Gastroesophageal sphincter (tissue), 3 donors: ENCODE results near the gene TRAF3.

Source experiments
- CTCF ChIP-seq, 4 experiments: fragments of 200-600 bp in 2 of 4; fragments of 450-650 bp in 2 of 4; sonication (generic) in 1 of 4; IDR thresholded peaks; one replicate each; pipeline ENCODE4 v1.5.1; 2017 to 2019; ENCODE audit warnings: antibody characterized with exemption in 4 of 4, mild to moderate bottlenecking in 2 of 4, moderate library complexity in 2 of 4
- POLR2AphosphoS5 ChIP-seq: sonication (generic); formaldehyde crosslinking; IDR thresholded peaks from one replicate; pipeline ENCODE4 v1.6.1; 2017; ENCODE audit warnings: antibody characterized with exemption

GRCh38 chr14:102838501-102838900 lies 61.3 kb downstream of the TRAF3 start:
- no peak for TF ChIP-seq CTCF (IDR thresholded peaks at IDR 0.05)
- no peak for TF ChIP-seq POLR2AphosphoS5
